CD14-positive monocyte (primary cell): ENCODE measurements around the gene OSBPL2. TPM values are rescaled to one million over a fixed set of nuclear protein-coding genes. Genes with fewer than 3 reads are reported as not detected.
A peak's percentile ranks its signal among the peaks of the same experiment; 100 is the strongest.

Experiments used
- DNase-seq, 3 donors: peaks; one replicate each; pipeline ENCODE4 v3.0.0-alpha.2; 2011 to 2022
- H2AFZ ChIP-seq: 2 replicates; pipeline ENCODE4 v1.6.0; 2012; ENCODE audit warnings: mild to moderate bottlenecking, low read depth, low read length, inconsistent platforms; ENCODE audit not compliant: insufficient read depth, poor library complexity, severe bottlenecking
- H3K27ac ChIP-seq, 2 donors: 1 replicate in 1 of 2; 2 replicates in 1 of 2; pipeline ENCODE4 v1.5.1; 2012 to 2013; ENCODE audit warnings: low read length in 2 of 2, control low read depth in 1 of 2, inconsistent platforms in 1 of 2, low read depth in 1 of 2, mild to moderate bottlenecking in 1 of 2
- H3K27me3 ChIP-seq, 2 donors: one replicate each; pipeline versions ENCODE4 v1.6.0 to v1.6.1; 2011 to 2013; ENCODE audit warnings: low read length in 2 of 2; ENCODE audit not compliant: control insufficient read depth in 2 of 2, insufficient read depth in 2 of 2
- H3K36me3 ChIP-seq, 2 donors: replicated peaks in 1 of 2; 1 replicate in 1 of 2; 2 replicates in 1 of 2; pipeline versions ENCODE4 v1.5.1 to v1.6.1; 2012 to 2013; ENCODE audit warnings: low read length in 2 of 2, control low read depth in 1 of 2, inconsistent platforms in 1 of 2, mild to moderate bottlenecking in 1 of 2; ENCODE audit not compliant: insufficient read depth in 2 of 2, control insufficient read depth in 1 of 2
- H3K4me1 ChIP-seq, 2 donors: 1 replicate in 1 of 2; 2 replicates in 1 of 2; pipeline versions ENCODE4 v1.5.1 to v1.6.1; 2012 to 2013; ENCODE audit warnings: low read length in 2 of 2, control low read depth in 1 of 2, inconsistent platforms in 1 of 2, mild to moderate bottlenecking in 1 of 2, moderate library complexity in 1 of 2; ENCODE audit not compliant: insufficient read depth in 2 of 2, control insufficient read depth in 1 of 2
- H3K4me2 ChIP-seq: replicated peaks from 2 replicates; pipeline ENCODE3; 2012; ENCODE audit warnings: low read length, moderate library complexity, mild to moderate bottlenecking; ENCODE audit not compliant: poor library complexity, severe bottlenecking; ENCODE audit errors: extremely low read depth
- H3K4me3 ChIP-seq, 3 experiments: fragments of 200-600 bp in 1 of 3; sonication (generic) in 1 of 3; replicated peaks in 1 of 3; 1 replicate in 2 of 3; 2 replicates in 1 of 3; pipeline ENCODE4 v1.5.1; 2011 to 2013; ENCODE audit warnings: low read length in 3 of 3, mild to moderate bottlenecking in 3 of 3, control low read depth in 2 of 3, low read depth in 2 of 3, inconsistent platforms in 1 of 3, moderate library complexity in 1 of 3
- H3K79me2 ChIP-seq: 2 replicates; pipeline ENCODE4 v1.6.0; 2012; ENCODE audit warnings: mild to moderate bottlenecking, control low read depth, inconsistent platforms, low read length, moderate library complexity; ENCODE audit not compliant: insufficient read depth
- H3K9ac ChIP-seq: 2 replicates; pipeline ENCODE4 v1.6.0; 2017; ENCODE audit warnings: low read length, mild to moderate bottlenecking; ENCODE audit not compliant: insufficient read depth, poor library complexity, severe bottlenecking
- H3K9me3 ChIP-seq, 2 donors: replicated peaks in 1 of 2; 1 replicate in 1 of 2; 2 replicates in 1 of 2; pipeline versions ENCODE4 v1.5.1 to v1.6.1; 2012 to 2013; ENCODE audit warnings: low read length in 2 of 2, control low read depth in 1 of 2; ENCODE audit not compliant: control insufficient read depth in 1 of 2, insufficient read depth in 1 of 2
- H4K20me1 ChIP-seq: 2 replicates; pipeline ENCODE4 v1.6.0; 2012; ENCODE audit warnings: mild to moderate bottlenecking, low read length, control low read depth, moderate library complexity; ENCODE audit not compliant: insufficient read depth
- H3K27ac Mint-ChIP-seq, 7 donors: one replicate each; pipeline ENCODE4 v1.8.0; 2020; ENCODE audit warnings: mild to moderate bottlenecking in 7 of 7, mixed read lengths in 7 of 7, moderate library complexity in 6 of 7, inconsistent platforms in 2 of 7
- H3K27me3 Mint-ChIP-seq, 3 donors: one replicate each; pipeline ENCODE4 v1.8.0; 2021 to 2022; ENCODE audit warnings: low read depth in 3 of 3, mild to moderate bottlenecking in 3 of 3, mixed read lengths in 3 of 3, moderate library complexity in 3 of 3, inconsistent platforms in 1 of 3
- H3K36me3 Mint-ChIP-seq, 2 donors: one replicate each; pipeline ENCODE4 v1.8.0; 2020; ENCODE audit warnings: mixed read lengths in 2 of 2, inconsistent platforms in 1 of 2, mild to moderate bottlenecking in 1 of 2
- H3K4me1 Mint-ChIP-seq: one replicate; pipeline ENCODE4 v1.8.0; 2020; ENCODE audit warnings: mild to moderate bottlenecking, mixed read lengths
- H3K4me3 Mint-ChIP-seq, 2 donors: one replicate each; pipeline ENCODE4 v1.8.0; 2020; ENCODE audit warnings: mild to moderate bottlenecking in 2 of 2, mixed read lengths in 2 of 2, moderate library complexity in 1 of 2
- H3K9me3 Mint-ChIP-seq, 7 donors: one replicate each; pipeline ENCODE4 v1.8.0; 2020 to 2022; ENCODE audit warnings: mixed read lengths in 7 of 7, mild to moderate bottlenecking in 6 of 7, moderate library complexity in 6 of 7, inconsistent platforms in 2 of 7
- WGBS: methylation state at CpG from one replicate; pipeline ENCODE4 v1.1.5; 2013; ENCODE audit warnings: missing lambda C conversion rate; ENCODE audit not compliant: insufficient coverage; 5-methylcytosine and 5-hydroxymethylcytosine counted together
- intact Hi-C, 2 donors: fragments of 100-400 bp; cut with micrococcal nuclease; formaldehyde crosslinking; loops; one replicate each; pipeline versions ENCODE4 v1.15.0 to v1.15.1; 2023
- polyA plus RNA-seq, 3 donors: library from polyadenylated mRNA; depleted of rRNA in 1 of 3; unstranded in 2 of 3; stranded (reverse) in 1 of 3; fragments of 300-500 nt in 2 of 3; fragments of >200 nt in 1 of 3; fragmentation: Illumina TruSeq in 2 of 3; gene quantifications; 1 replicate in 2 of 3; 2 replicates in 1 of 3; pipeline ENCODE4 v1.2.3, GENCODE V29; 2012 to 2021
- TF ChIP-seq, protein P1 (sequence below): fragments of 200-600 bp; IDR thresholded peaks from one replicate; pipeline ENCODE4 v1.8.0; 2022; ENCODE audit warnings: antibody characterized with exemption, mild to moderate bottlenecking

OSBPL2 gene
- polyA plus RNA-seq, 3 donors = 12.9 to 29.1 (median 17.9) TPM

DNA sequence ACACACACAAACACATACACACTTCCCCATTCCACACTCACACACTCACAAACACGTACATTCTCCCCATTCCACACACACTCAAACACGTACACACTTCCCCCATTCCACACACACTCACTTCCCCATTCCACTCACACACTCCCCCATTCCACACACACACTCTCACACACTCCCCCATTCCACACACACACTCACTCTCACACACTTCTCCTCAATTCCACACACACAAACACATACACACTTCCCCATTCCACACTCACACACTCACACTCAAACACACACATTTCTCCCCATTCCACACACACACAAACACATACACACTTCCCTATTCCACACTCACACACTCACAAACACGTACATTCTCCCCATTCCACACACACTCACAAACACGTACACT, 8.7 kb upstream of the OSBPL2 start:
- no peaks in the 10 kb centered on the region for H3K36me3 Mint-ChIP-seq
- Histone ChIP-seq H3K4me1 (no peaks in the 10 kb centered on the region), H2AFZ (no peak overlapping the region), H3K4me3 (no peak overlapping the region), H3K9me3 (peaks cover 0 to 18% of the 10 kb centered on the region in 2 donors), H3K9ac (no peak overlapping the region), H3K27ac (no peak overlapping the region), H3K4me2 (no peak overlapping the region), H3K36me3 (no peaks in the 10 kb centered on the region), H3K27me3 (no peaks in the 10 kb centered on the region), H4K20me1 (no peaks in the 10 kb centered on the region), H3K79me2 (no peaks in the 10 kb centered on the region)
- intact Hi-C loops = loop anchor here in 1 of 2 donors (10.0 kb wide), 2 partner anchors 165 to 175 kb away; partner anchors contain the start of genes CABLES2 and TAF4
- TF ChIP-seq, protein P1, sequence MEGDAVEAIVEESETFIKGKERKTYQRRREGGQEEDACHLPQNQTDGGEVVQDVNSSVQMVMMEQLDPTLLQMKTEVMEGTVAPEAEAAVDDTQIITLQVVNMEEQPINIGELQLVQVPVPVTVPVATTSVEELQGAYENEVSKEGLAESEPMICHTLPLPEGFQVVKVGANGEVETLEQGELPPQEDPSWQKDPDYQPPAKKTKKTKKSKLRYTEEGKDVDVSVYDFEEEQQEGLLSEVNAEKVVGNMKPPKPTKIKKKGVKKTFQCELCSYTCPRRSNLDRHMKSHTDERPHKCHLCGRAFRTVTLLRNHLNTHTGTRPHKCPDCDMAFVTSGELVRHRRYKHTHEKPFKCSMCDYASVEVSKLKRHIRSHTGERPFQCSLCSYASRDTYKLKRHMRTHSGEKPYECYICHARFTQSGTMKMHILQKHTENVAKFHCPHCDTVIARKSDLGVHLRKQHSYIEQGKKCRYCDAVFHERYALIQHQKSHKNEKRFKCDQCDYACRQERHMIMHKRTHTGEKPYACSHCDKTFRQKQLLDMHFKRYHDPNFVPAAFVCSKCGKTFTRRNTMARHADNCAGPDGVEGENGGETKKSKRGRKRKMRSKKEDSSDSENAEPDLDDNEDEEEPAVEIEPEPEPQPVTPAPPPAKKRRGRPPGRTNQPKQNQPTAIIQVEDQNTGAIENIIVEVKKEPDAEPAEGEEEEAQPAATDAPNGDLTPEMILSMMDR = no peak
- H3K9me3 Mint-ChIP-seq = peaks cover 3 to 7% (median 5%) of the 10 kb centered on the region in 7 donors
- no peak overlapping the region for H3K4me3 Mint-ChIP-seq
- no peaks in the 10 kb centered on the region for H3K4me1 Mint-ChIP-seq
- peaks cover 3 to 20% (median 18%) of the 10 kb centered on the region in 3 donors for H3K27me3 Mint-ChIP-seq
- 23% methylated on average over 4 of the region's 4 CpGs for WGBS
- no peak for DNase-seq
- no peak overlapping the region for H3K27ac Mint-ChIP-seq

DNA sequence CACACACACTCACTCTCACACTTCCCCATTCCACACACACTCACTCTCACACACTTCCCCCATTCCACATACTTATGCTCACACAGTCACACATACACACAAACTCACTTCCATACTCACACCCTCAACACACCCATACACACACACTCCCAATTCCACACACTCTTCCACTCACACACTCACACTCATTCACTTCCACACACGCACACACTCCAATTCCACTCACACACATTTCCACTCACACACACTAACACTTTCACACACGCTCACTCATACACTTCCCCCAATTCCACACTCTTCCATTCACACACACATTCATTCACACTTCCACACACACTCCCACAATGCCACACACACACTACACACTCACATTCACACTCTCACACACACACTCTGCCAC, 8.0 kb upstream of the OSBPL2 start:
- no peaks in the 10 kb centered on the region for H3K4me1 ChIP-seq
- H3K27ac ChIP-seq = no peak overlapping the region
- Mint-ChIP-seq H3K27ac (no peak overlapping the region), H3K36me3 (no peaks in the 10 kb centered on the region), H3K27me3 (peaks cover 3 to 17% (median 14%) of the 10 kb centered on the region in 3 donors), H3K4me3 (no peak overlapping the region), H3K4me1 (no peaks in the 10 kb centered on the region), H3K9me3 (peaks cover 3 to 7% (median 5%) of the 10 kb centered on the region in 7 donors)
- TF ChIP-seq, protein P1 = no peak
- DNase-seq = peak in 1 of 3 donors; percentile 22
- intact Hi-C loops = loop anchor here in 1 of 2 donors (10.0 kb wide), 2 partner anchors 165 to 175 kb away; partner anchors contain the start of genes CABLES2 and TAF4
- no peak overlapping the region for H3K9ac ChIP-seq
- no peak overlapping the region for H3K4me3 ChIP-seq
- peaks cover 0 to 18% of the 10 kb centered on the region in 2 donors for H3K9me3 ChIP-seq
- no peak overlapping the region for H3K4me2 ChIP-seq
- WGBS = 97% methylated on average over 2 of the region's 2 CpGs
- H3K27me3 ChIP-seq = no peaks in the 10 kb centered on the region
- no peak overlapping the region for H2AFZ ChIP-seq
- H3K79me2 ChIP-seq = no peaks in the 10 kb centered on the region
- H3K36me3 ChIP-seq = no peaks in the 10 kb centered on the region
- H4K20me1 ChIP-seq = no peaks in the 10 kb centered on the region
